WTC11 (cell line): ENCODE data around the gene SLAMF6. TPM values are rescaled to one million over a fixed set of nuclear protein-coding genes. Genes with fewer than 3 reads are reported as not detected.
A peak's percentile ranks its signal among the peaks of the same experiment; 100 is the strongest.

Source experiments
- ATAC-seq: fragments of 200-7000 bp; cut with Tn5 transposase; 2 replicates; pipeline ENCODE4 v1.10.0; 2021; ENCODE audit warnings: mild to moderate bottlenecking, moderate library complexity
- CTCF ChIA-PET: fragments of 300-600 bp; sonication (Branson Sonifier 250); formaldehyde crosslinking; loops from one replicate; lab custom pipeline; 2021; ENCODE audit warnings: antibody characterized with exemption; lab: Charles Lee
- POLR2A ChIA-PET: fragments of 350-600 bp; sonication (Branson Sonifier 250); formaldehyde crosslinking; loops from one replicate; lab custom pipeline; 2021; ENCODE audit warnings: antibody characterized with exemption; lab: Charles Lee
- DNase-seq: peaks from one replicate; pipeline ENCODE4 v3.0.0; 2021; ENCODE audit warnings: low spot score
- H3K27ac Mint-ChIP-seq: 2 replicates; pipeline ENCODE4 v1.8.0; 2021; ENCODE audit warnings: mixed read lengths
- H3K27me3 Mint-ChIP-seq: 2 replicates; pipeline ENCODE4 v1.8.0; 2021; ENCODE audit warnings: low read depth, mild to moderate bottlenecking, moderate library complexity, mixed read lengths
- H3K36me3 Mint-ChIP-seq: 2 replicates; pipeline ENCODE4 v1.8.0; 2021; ENCODE audit warnings: mixed read lengths
- H3K4me1 Mint-ChIP-seq: 2 replicates; pipeline ENCODE4 v1.8.0; 2022; ENCODE audit warnings: mixed read lengths
- H3K4me3 Mint-ChIP-seq: 2 replicates; pipeline ENCODE4 v1.8.0; 2021; ENCODE audit warnings: mild to moderate bottlenecking, moderate library complexity, mixed read lengths
- H3K9me3 Mint-ChIP-seq: 2 replicates; pipeline ENCODE4 v1.8.0; 2021; ENCODE audit warnings: mixed read lengths
- ATF1 ChIP-seq: sonication (generic); formaldehyde crosslinking; IDR thresholded peaks from 2 replicates; pipeline ENCODE4 v1.8.1; 2023; ENCODE audit warnings: mild to moderate bottlenecking, moderate library complexity, missing genetic modification reagents
- E2F4 ChIP-seq: sonication (generic); formaldehyde crosslinking; IDR thresholded peaks from 2 replicates; pipeline ENCODE4 v1.8.1; 2022; ENCODE audit warnings: low read depth, mild to moderate bottlenecking, moderate library complexity, missing genetic modification reagents, borderline replicate concordance
- EMX1 ChIP-seq: fragments of 250-450 bp; sonication (Bioruptor Pico); IDR thresholded peaks from 2 replicates; pipeline ENCODE4 v1.8.0; 2021; ENCODE audit warnings: mild to moderate bottlenecking
- FOXP1 ChIP-seq: sonication (generic); formaldehyde crosslinking; IDR thresholded peaks from 2 replicates; pipeline ENCODE4 v1.8.0; 2022; ENCODE audit warnings: missing genetic modification reagents, mild to moderate bottlenecking, moderate library complexity, borderline replicate concordance
- IRF2 ChIP-seq: sonication (generic); formaldehyde crosslinking; IDR thresholded peaks from 2 replicates; pipeline ENCODE4 v1.8.0; 2022; ENCODE audit warnings: low read depth, missing genetic modification reagents, borderline replicate concordance
- KAT7 ChIP-seq: sonication (generic); formaldehyde crosslinking; IDR thresholded peaks from 2 replicates; pipeline ENCODE4 v1.8.1; 2023; ENCODE audit warnings: missing genetic modification reagents, mild to moderate bottlenecking, borderline replicate concordance
- MXD4 ChIP-seq: fragments of 250-450 bp; sonication (Bioruptor Pico); IDR thresholded peaks from 2 replicates; pipeline ENCODE4 v1.8.0; 2021; ENCODE audit warnings: mild to moderate bottlenecking, moderate library complexity, borderline replicate concordance
- NFYB ChIP-seq: sonication (generic); formaldehyde crosslinking; conservative IDR thresholded peaks from 2 replicates; pipeline ENCODE4 v1.8.0; 2022; ENCODE audit warnings: low read depth, missing genetic modification reagents
- NR1H2 ChIP-seq: sonication (generic); formaldehyde crosslinking; IDR thresholded peaks from 2 replicates; pipeline ENCODE4 v1.9.0; 2021; ENCODE audit warnings: mild to moderate bottlenecking, moderate library complexity, missing genetic modification reagents
- NR2C2 ChIP-seq: sonication (generic); formaldehyde crosslinking; IDR thresholded peaks from 2 replicates; pipeline ENCODE4 v1.8.0; 2022; ENCODE audit warnings: mild to moderate bottlenecking, missing genetic modification reagents
- NR3C1 ChIP-seq: sonication (generic); formaldehyde crosslinking; conservative IDR thresholded peaks from 2 replicates; pipeline ENCODE4 v1.8.1; 2023; ENCODE audit warnings: low read depth, mild to moderate bottlenecking, missing genetic modification reagents
- PREB ChIP-seq: sonication (generic); formaldehyde crosslinking; IDR thresholded peaks from 2 replicates; pipeline ENCODE4 v1.8.1; 2022; ENCODE audit warnings: mild to moderate bottlenecking, missing genetic modification reagents, moderate library complexity, borderline replicate concordance
- SOX15 ChIP-seq: fragments of 250-450 bp; sonication (Bioruptor Pico); IDR thresholded peaks from 2 replicates; pipeline ENCODE4 v1.9.0; 2021; ENCODE audit warnings: mild to moderate bottlenecking
- TEAD1 ChIP-seq: sonication (generic); formaldehyde crosslinking; IDR thresholded peaks from 2 replicates; pipeline ENCODE4 v1.8.0; 2022; ENCODE audit warnings: mild to moderate bottlenecking, missing genetic modification reagents
- TEAD4 ChIP-seq: sonication (generic); formaldehyde crosslinking; IDR thresholded peaks from 2 replicates; pipeline ENCODE4 v1.8.0; 2022; ENCODE audit warnings: mild to moderate bottlenecking, missing genetic modification reagents
- ZBTB21 ChIP-seq: sonication (generic); formaldehyde crosslinking; IDR thresholded peaks from 2 replicates; pipeline ENCODE4 v1.8.1; 2023; ENCODE audit warnings: mild to moderate bottlenecking, missing genetic modification reagents, borderline replicate concordance
- ZBTB43 ChIP-seq: sonication (generic); formaldehyde crosslinking; IDR thresholded peaks from 2 replicates; pipeline ENCODE4 v1.8.1; 2023; ENCODE audit warnings: mild to moderate bottlenecking, missing genetic modification reagents
- ZNF232 ChIP-seq: sonication (generic); formaldehyde crosslinking; IDR thresholded peaks from 2 replicates; pipeline ENCODE4 v1.8.0; 2022; ENCODE audit warnings: mild to moderate bottlenecking, missing genetic modification reagents
- ZNF281 ChIP-seq: sonication (generic); formaldehyde crosslinking; IDR thresholded peaks from 2 replicates; pipeline ENCODE4 v1.8.0; 2023; ENCODE audit warnings: mild to moderate bottlenecking, missing genetic modification reagents
- ZNF416 ChIP-seq: fragments of 250-450 bp; sonication (Bioruptor Pico); IDR thresholded peaks from 2 replicates; pipeline ENCODE4 v1.9.0; 2021; ENCODE audit warnings: mild to moderate bottlenecking, inconsistent platforms
- ZNF423 ChIP-seq: fragments of 250-450 bp; sonication (Bioruptor Pico); IDR thresholded peaks from 2 replicates; pipeline ENCODE4 v2.1.2; 2022; ENCODE audit warnings: mild to moderate bottlenecking, moderate library complexity
- ZNF512 ChIP-seq: sonication (generic); formaldehyde crosslinking; IDR thresholded peaks from 2 replicates; pipeline ENCODE4 v1.8.1; 2022; ENCODE audit warnings: missing genetic modification reagents, borderline replicate concordance
- total RNA-seq: library from RNA; stranded (reverse); gene quantifications from 3 replicates; pipeline ENCODE4 v1.2.3, GENCODE V29; 2021
- TF ChIP-seq, protein P1 (sequence below): sonication (generic); formaldehyde crosslinking; IDR thresholded peaks from 2 replicates; pipeline ENCODE4 v1.8.0; 2023; ENCODE audit warnings: missing genetic modification reagents
- TF ChIP-seq, protein P2 (sequence below): sonication (generic); formaldehyde crosslinking; IDR thresholded peaks from 2 replicates; pipeline ENCODE4 v1.8.0; 2022; ENCODE audit warnings: mild to moderate bottlenecking, missing genetic modification reagents

SLAMF6 gene
- total RNA-seq, 1 experiment from 2014 or later: not detected

GRCh38 chr1:160520999-160521398 lies 2.1 kb downstream of the SLAMF6 start:
- Mint-ChIP-seq H3K9me3 (peaks cover 26% of the 10 kb centered on the region), H3K27ac (peak overlapping the region; percentile 25; the same call in 1 of the 2 replicates), H3K27me3 (no peaks in the 10 kb centered on the region), H3K4me3 (no peak overlapping the region), H3K36me3 (peaks cover 3% of the 10 kb centered on the region; the same call in 1 of the 2 replicates), H3K4me1 (peaks cover 31% of the 10 kb centered on the region)
- no peak for TF ChIP-seq EMX1 (CRISPR knock-in tag)
- TF ChIP-seq, protein P1, sequence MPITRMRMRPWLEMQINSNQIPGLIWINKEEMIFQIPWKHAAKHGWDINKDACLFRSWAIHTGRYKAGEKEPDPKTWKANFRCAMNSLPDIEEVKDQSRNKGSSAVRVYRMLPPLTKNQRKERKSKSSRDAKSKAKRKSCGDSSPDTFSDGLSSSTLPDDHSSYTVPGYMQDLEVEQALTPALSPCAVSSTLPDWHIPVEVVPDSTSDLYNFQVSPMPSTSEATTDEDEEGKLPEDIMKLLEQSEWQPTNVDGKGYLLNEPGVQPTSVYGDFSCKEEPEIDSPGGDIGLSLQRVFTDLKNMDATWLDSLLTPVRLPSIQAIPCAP (CRISPR knock-in tag): no peak
- no peak for TF ChIP-seq ZNF423 (CRISPR knock-in tag)
- TF ChIP-seq NR1H2 (CRISPR knock-in tag): no peak
- no peak for TF ChIP-seq NR3C1 (CRISPR knock-in tag)
- TF ChIP-seq ZNF512: no peak
- CTCF ChIA-PET: interaction anchor here (1.0 to 1.6 kb wide), 2 partner anchors 24 to 29 kb away, joined by 3 read pairs; no protein-coding TSS in a partner anchor
- DNase-seq (no peak), ATAC-seq (no peak)
- POLR2A ChIA-PET: no interaction called here

GRCh38 chr1:160520582-160520981 lies 2.5 kb downstream of the SLAMF6 start:
- CTCF ChIA-PET: interaction anchor here (0.6 to 1.6 kb wide), 3 partner anchors 8 to 30 kb away, joined by 3 read pairs; no protein-coding TSS in a partner anchor
- peak overlapping the region; percentile 25; the same call in 1 of the 2 replicates for H3K27ac Mint-ChIP-seq
- no peak for ATAC-seq

More at GRCh38 chr1:160520582-160520981, 2.5 kb downstream of the SLAMF6 start:
- Mint-ChIP-seq H3K4me3 (no peak overlapping the region), H3K27me3 (no peaks in the 10 kb centered on the region), H3K36me3 (peaks cover 3% of the 10 kb centered on the region; the same call in 1 of the 2 replicates), H3K4me1 (peaks cover 31% of the 10 kb centered on the region), H3K9me3 (peaks cover 25% of the 10 kb centered on the region)
- DNase-seq: no peak
- TF ChIP-seq ATF1 (no peak), ZNF232 (no peak), ZNF281 (CRISPR knock-in tag) (no peak), NR2C2 (CRISPR knock-in tag) (no peak), MXD4 (CRISPR knock-in tag) (no peak), NFYB (CRISPR knock-in tag) (no peak), TEAD1 (CRISPR knock-in tag) (no peak), ZNF416 (CRISPR knock-in tag) (no peak), ZBTB43 (no peak), IRF2 (CRISPR knock-in tag) (no peak), SOX15 (no peak), ZBTB21 (CRISPR knock-in tag) (no peak), PREB (CRISPR knock-in tag) (no peak), TEAD4 (CRISPR knock-in tag) (no peak), E2F4 (no peak), FOXP1 (CRISPR knock-in tag) (no peak), KAT7 (CRISPR knock-in tag) (no peak)
- TF ChIP-seq, protein P2, sequence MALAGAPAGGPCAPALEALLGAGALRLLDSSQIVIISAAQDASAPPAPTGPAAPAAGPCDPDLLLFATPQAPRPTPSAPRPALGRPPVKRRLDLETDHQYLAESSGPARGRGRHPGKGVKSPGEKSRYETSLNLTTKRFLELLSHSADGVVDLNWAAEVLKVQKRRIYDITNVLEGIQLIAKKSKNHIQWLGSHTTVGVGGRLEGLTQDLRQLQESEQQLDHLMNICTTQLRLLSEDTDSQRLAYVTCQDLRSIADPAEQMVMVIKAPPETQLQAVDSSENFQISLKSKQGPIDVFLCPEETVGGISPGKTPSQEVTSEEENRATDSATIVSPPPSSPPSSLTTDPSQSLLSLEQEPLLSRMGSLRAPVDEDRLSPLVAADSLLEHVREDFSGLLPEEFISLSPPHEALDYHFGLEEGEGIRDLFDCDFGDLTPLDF: no peak
- POLR2A ChIA-PET: no interaction called here
